PFSK-1 (cell line): ENCODE measurements around the gene SNAP25.

Source experiments
- POLR2AphosphoS5 ChIP-seq: IDR thresholded peaks from 2 replicates; pipeline ENCODE4 v1.6.1; 2012; ENCODE audit warnings: low read depth, mild to moderate bottlenecking, control low read depth, low read length, moderate library complexity
- SIN3A ChIP-seq: IDR thresholded peaks from 2 replicates; pipeline ENCODE4 v1.6.1; 2012; ENCODE audit warnings: mild to moderate bottlenecking, low read length, moderate library complexity, borderline replicate concordance; ENCODE audit not compliant: insufficient read depth
- TAF1 ChIP-seq: IDR thresholded peaks from 2 replicates; pipeline ENCODE4 v1.6.1; 2012; ENCODE audit warnings: low read length, control low read depth, borderline replicate concordance; ENCODE audit not compliant: insufficient read depth
- TF ChIP-seq, protein P1 (sequence below), 2 experiments: IDR thresholded peaks; 2 replicates each; pipeline versions ENCODE4 v1.6.1 to v1.8.0; 2011 to 2012; ENCODE audit warnings: low read depth in 2 of 2, low read length in 2 of 2, control low read depth in 1 of 2, inconsistent platforms in 1 of 2, mild to moderate bottlenecking in 1 of 2, moderate library complexity in 1 of 2; ENCODE audit not compliant: insufficient read depth in 1 of 2

DNA sequence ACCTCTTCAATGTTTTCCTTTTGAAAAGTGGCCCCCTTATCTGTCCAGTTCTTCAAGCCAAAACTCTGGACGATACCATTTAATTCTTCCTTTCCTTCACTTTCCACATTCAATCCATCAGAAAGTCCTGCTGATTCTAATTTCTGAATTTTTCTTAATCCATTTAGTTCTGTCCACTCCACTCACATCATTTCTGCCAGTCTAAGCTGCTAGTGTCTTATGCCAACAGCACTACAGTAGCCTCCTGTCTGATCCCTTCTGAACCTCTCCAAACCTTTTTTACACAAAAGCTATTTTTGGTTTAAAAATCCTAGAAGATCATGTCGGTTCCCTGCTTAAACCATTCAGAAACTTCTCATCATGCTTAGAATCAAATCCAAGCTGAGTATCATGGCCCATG is 24.5 kb upstream of the SNAP25 start:
- TF ChIP-seq TAF1 = no peak
- no peak for TF ChIP-seq POLR2AphosphoS5
- TF ChIP-seq, protein P1, sequence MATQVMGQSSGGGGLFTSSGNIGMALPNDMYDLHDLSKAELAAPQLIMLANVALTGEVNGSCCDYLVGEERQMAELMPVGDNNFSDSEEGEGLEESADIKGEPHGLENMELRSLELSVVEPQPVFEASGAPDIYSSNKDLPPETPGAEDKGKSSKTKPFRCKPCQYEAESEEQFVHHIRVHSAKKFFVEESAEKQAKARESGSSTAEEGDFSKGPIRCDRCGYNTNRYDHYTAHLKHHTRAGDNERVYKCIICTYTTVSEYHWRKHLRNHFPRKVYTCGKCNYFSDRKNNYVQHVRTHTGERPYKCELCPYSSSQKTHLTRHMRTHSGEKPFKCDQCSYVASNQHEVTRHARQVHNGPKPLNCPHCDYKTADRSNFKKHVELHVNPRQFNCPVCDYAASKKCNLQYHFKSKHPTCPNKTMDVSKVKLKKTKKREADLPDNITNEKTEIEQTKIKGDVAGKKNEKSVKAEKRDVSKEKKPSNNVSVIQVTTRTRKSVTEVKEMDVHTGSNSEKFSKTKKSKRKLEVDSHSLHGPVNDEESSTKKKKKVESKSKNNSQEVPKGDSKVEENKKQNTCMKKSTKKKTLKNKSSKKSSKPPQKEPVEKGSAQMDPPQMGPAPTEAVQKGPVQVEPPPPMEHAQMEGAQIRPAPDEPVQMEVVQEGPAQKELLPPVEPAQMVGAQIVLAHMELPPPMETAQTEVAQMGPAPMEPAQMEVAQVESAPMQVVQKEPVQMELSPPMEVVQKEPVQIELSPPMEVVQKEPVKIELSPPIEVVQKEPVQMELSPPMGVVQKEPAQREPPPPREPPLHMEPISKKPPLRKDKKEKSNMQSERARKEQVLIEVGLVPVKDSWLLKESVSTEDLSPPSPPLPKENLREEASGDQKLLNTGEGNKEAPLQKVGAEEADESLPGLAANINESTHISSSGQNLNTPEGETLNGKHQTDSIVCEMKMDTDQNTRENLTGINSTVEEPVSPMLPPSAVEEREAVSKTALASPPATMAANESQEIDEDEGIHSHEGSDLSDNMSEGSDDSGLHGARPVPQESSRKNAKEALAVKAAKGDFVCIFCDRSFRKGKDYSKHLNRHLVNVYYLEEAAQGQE (IDR thresholded peaks at IDR 0.05; ENCODE audit: insufficient read depth in 1 of 2, low read depth in 2 of 2, low read length in 2 of 2) = no peak
- TF ChIP-seq SIN3A = no peak
